ENCODE data around the gene CEBPE.

Gene CEBPE

GRCh38 chr14:23102801-23103200, 16.3 kb downstream of the CEBPE start:
- DNase-seq (ENCODE audit: low read depth): no peak

GRCh38 chr14:23101986-23102625, 16.9 kb downstream of the CEBPE start:
- DNase-seq (ENCODE audit: low read depth): no peak

- no peak for DNase-seq (ENCODE audit: low read depth)
Measured at GRCh38 chr14:23101213-23101970, 17.7 kb downstream of the CEBPE start.

- DNase-seq (ENCODE audit: low read depth): no peak
Measured at GRCh38 chr14:23099212-23099861, 19.7 kb downstream of the CEBPE start.

GRCh38 chr14:23097786-23098185, 21.3 kb downstream of the CEBPE start:
- DNase-seq (ENCODE audit: low read depth): no peak

- DNase-seq (ENCODE audit: low read depth): peak; percentile 100
Measured at GRCh38 chr14:23095196-23096108, 23.6 kb downstream of the CEBPE start, which contains the start of gene C14orf119. C14orf119 (plus strand) TSS chr14:23095505; CDS start chr14:23097659, 2,154 bp downstream.

GRCh38 chr14:23094666-23095195, 24.3 kb downstream of the CEBPE start, which contains the start of gene ACIN1:
ACIN1 (minus strand) TSS chr14:23095136; CDS start chr14:23095112, 24 bp downstream.
- no peak for DNase-seq (ENCODE audit: low read depth)

GRCh38 chr14:23093991-23094665, 24.9 kb downstream of the CEBPE start:
- no peak for DNase-seq (ENCODE audit: low read depth)

GRCh38 chr14:23093526-23093925, 25.5 kb downstream of the CEBPE start:
- no peak for DNase-seq (ENCODE audit: low read depth)

- no peak for DNase-seq (ENCODE audit: low read depth)
Measured at GRCh38 chr14:23093104-23093503, 26.0 kb downstream of the CEBPE start.

GRCh38 chr14:23091294-23092225, 27.5 kb downstream of the CEBPE start:
- DNase-seq (ENCODE audit: low read depth): no peak

GRCh38 chr14:23090254-23090636, 28.8 kb downstream of the CEBPE start:
- no peak for DNase-seq (ENCODE audit: low read depth)

GRCh38 chr14:23089498-23090253, 29.4 kb downstream of the CEBPE start:
- no peak for DNase-seq (ENCODE audit: low read depth)

- no peak for DNase-seq (ENCODE audit: low read depth)
Measured at GRCh38 chr14:23086565-23086964, 32.5 kb downstream of the CEBPE start.

GRCh38 chr14:23085458-23085857, 33.6 kb downstream of the CEBPE start:
- no peak for DNase-seq (ENCODE audit: low read depth)

- DNase-seq (ENCODE audit: low read depth): no peak
Measured at GRCh38 chr14:23080474-23080873, 38.6 kb downstream of the CEBPE start.

- DNase-seq (ENCODE audit: low read depth): no peak
Measured at GRCh38 chr14:23079716-23080115, 39.3 kb downstream of the CEBPE start.

GRCh38 chr14:23078692-23079116, 40.4 kb downstream of the CEBPE start:
- DNase-seq (ENCODE audit: low read depth): peak; percentile 95

- DNase-seq (ENCODE audit: low read depth): no peak
Measured at GRCh38 chr14:23077962-23078361, 41.1 kb downstream of the CEBPE start.
